ENCODE results near the gene CPXM2.

The CPXM2 gene

DNA sequence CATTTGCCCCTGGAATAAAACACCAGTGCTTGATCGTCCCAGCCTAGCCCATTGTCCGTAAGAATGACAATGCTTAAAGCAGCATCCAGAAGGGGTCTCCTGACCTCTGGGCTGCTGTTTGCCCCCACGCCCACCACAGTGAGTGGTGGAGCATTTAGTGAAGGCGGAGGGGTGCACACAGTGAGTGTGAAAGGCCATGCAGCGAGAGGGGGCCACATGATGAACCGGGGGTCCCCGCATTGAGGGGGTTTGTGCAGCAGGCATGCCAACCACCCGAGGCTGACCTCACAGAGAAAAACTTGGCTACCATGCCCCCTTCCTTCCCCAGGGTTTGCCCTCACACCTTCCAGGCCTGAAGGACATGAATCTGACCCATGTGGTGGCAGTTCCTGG is 28.4 kb downstream of the CPXM2 start:
- DNase-seq (ENCODE audit: low read depth in 1 of 2, low spot score in 1 of 2) = no peak
- no peak for TF ChIP-seq JUND (IDR thresholded peaks at IDR 0.05; ENCODE audit: low read depth)
- in situ Hi-C loops (cut with HindIII; ENCODE audit: low pct_unique_long_range_greater_than_20kb, low sequenced_read_pairs) = no loop called here

DNA sequence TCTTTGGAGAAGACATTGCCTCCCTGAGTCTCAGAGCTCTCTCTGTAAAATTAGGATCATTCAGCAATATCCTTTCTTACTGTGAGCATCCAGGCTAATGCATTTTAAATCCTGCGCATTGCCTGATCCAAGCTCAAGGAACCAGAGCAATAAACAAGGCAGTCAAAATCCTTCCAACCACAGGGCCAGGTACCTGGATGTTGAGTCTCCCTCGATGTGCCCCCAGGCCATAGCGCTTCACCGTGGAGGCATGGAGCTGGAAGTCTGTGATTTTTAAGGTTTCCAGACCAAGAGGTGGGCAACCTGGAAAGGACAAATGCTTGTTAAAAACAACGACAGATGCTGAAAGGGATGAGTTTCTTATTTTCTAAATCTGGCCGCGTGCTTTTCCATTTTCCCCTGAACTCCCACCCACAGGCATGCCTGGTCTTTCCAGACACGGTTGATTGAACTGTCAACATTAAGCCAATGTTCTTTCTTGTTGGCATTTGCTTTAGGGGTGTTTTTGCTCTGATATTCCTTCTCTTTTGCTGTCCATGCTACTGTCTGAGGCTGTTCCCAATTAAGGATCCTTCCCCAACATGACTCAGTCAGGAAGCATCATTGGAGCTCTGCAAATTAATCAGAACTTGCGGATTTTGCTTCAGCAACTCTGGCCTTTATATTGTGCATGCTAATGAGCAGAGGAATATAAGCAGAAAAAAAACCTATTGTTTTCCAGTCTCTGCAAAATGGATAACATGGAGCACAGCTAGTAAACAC is 29.0 kb downstream of the CPXM2 start:
- in situ Hi-C loops (cut with HindIII; ENCODE audit: low pct_unique_long_range_greater_than_20kb, low sequenced_read_pairs) = no loop called here
- no peak for DNase-seq (ENCODE audit: low read depth in 1 of 2, low spot score in 1 of 2)
- no peak for TF ChIP-seq JUND (IDR thresholded peaks at IDR 0.05; ENCODE audit: low read depth)

DNA sequence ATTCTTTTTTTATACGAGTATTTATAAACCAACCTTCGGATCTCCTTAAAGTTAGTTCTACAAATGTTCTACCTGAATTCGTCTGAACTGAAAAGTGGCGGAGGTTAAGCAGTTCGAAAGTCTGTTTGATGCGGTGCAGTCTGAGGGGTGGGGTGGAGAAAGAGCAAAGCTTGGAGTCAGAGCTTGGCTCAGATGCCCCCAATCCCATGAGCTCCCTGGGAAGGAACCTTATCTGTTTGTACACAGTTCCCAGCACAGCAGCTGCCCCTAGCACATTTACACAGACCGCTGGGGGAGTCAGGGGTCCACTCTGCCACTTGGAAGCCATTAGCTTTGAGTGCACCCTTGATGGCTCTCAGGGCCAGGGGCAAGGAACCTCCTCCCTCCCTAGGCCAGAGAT is 30.8 kb downstream of the CPXM2 start:
- no peak for DNase-seq (ENCODE audit: low read depth in 1 of 2, low spot score in 1 of 2)
- no peak for TF ChIP-seq JUND (IDR thresholded peaks at IDR 0.05; ENCODE audit: low read depth)
- in situ Hi-C loops (cut with HindIII; ENCODE audit: low pct_unique_long_range_greater_than_20kb, low sequenced_read_pairs) = no loop called here

DNA sequence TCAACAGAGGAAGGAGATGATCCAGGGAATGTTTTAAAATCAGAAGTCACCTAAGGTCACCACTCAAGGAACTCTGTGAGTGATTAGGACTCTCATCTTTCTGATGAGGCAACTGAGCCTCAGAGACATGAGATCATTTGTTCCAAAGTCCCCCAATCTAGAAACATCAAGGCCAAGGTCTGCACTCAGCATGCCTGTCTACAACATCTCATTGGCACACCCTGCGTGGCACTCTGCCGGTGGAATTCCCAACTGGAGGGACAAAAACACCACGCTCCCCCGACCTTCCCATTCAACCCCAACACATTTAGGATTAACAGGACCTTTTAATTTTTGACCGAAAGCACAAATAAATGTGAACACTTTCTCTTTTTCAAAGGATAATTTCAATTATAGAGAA is 31.4 kb downstream of the CPXM2 start:
- in situ Hi-C loops (cut with HindIII; ENCODE audit: low pct_unique_long_range_greater_than_20kb, low sequenced_read_pairs) = no loop called here
- DNase-seq (ENCODE audit: low read depth in 1 of 2, low spot score in 1 of 2) = no peak
- no peak for TF ChIP-seq JUND (IDR thresholded peaks at IDR 0.05; ENCODE audit: low read depth)

DNA sequence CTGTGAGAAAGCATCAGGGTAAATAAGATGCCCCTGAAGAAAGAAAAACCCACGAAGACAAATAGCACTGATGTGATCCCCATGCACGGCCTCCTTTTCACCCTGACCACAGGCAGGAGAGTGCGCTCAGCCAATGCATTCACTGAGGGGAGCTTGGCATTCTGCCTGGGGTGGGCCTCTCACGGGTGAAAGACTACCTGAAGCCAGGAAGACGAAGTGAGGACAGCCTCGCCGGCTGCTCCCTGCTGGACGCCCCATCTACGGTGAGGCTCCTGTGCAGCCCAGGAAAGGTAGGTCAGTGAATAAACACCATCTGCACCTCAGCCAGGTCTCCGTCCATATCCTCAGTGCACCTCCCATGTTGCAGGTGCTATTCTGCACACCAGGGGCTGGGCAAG is 32.0 kb downstream of the CPXM2 start:
- TF ChIP-seq JUND (IDR thresholded peaks at IDR 0.05; ENCODE audit: low read depth) = no peak
- DNase-seq (ENCODE audit: low read depth in 1 of 2, low spot score in 1 of 2) = no peak
- in situ Hi-C loops (cut with HindIII; ENCODE audit: low pct_unique_long_range_greater_than_20kb, low sequenced_read_pairs) = no loop called here

DNA sequence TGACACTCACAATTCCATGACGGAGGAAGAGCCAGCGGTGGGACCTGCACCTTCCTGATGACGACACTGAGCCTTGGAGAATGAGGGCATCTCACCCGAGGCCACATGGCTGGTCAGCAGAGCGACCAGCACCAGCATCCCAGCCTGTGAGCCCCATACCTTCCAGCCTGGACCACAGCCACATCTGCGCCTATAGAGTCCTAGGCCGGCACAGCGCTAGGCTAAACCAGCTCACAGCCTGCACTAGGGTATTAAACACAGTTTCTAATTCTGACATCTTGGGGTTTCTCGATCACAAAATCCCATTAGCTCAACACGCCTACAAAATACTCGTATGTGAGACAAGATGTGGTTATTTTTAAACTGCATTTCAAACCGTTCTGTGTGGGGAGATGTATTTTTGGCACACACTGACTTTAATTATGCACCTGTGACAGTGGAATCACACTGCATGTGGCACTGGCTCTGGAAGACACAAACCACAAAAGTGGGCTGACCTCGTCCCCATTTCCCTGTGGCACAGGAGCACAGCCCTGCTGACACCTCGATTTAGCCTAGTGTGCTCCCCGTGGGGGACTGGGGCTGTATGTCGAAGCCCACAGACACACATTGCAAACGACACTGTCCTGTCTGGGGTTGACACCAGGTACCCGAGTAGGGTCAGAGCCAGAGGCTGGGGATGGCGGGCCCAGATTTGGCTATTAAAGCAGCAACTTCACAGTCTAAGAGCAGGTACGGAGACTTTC is 32.5 kb downstream of the CPXM2 start:
- TF ChIP-seq JUND (IDR thresholded peaks at IDR 0.05; ENCODE audit: low read depth) = no peak
- in situ Hi-C loops (cut with HindIII; ENCODE audit: low pct_unique_long_range_greater_than_20kb, low sequenced_read_pairs) = no loop called here
- DNase-seq (ENCODE audit: low read depth in 1 of 2, low spot score in 1 of 2) = no peak

DNA sequence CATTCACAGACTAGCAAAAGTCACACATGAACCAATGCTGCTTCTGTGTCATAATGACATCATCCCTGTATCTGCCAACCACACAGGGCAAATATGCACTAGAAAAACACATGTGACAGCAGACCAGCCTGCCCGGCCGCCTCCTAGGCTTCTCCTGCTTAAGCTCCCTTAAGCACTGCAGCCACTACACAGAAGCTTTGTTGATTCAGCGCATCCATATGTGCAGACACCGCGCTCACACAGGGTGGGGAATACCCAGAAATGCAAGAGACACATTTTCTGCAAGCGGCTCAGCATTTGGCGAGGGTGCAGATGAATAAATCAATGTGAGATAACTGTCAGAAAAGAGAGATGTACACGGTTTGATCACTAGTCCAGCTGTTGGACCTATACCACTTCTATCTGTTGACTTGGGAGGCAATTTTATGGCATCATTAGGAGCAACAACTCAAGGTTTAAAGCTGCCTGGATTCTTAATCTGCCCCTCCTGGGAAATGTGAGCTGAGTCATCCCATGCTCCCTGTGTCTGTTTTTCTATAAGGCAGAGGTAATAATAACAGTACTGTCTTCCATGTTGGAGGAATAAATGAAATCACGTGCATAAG is 33.4 kb downstream of the CPXM2 start:
- no peak for TF ChIP-seq JUND (IDR thresholded peaks at IDR 0.05; ENCODE audit: low read depth)
- peak in 1 of 2 experiments; percentile 19 for DNase-seq (ENCODE audit: low read depth in 1 of 2, low spot score in 1 of 2)
- in situ Hi-C loops (cut with HindIII; ENCODE audit: low pct_unique_long_range_greater_than_20kb, low sequenced_read_pairs) = no loop called here

DNA sequence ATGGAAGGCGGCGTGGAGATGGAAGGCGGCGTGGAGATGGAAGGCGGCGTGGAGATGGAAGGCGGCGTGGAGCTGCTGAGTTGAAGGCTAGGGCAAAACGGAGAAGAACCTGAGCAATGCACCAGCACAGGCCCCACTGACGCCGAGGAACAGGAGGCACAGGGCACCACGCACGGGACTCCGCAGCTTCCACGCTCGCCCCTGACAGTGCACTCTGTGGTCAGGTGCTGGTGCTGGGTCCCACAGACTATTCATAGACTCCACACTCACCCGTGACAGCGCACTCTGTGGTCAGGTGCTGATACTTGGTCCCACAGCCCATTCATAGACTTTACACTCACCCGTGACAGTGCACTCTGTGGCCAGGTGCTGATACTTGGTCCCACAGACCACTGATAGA is 34.0 kb downstream of the CPXM2 start:
- in situ Hi-C loops (cut with HindIII; ENCODE audit: low pct_unique_long_range_greater_than_20kb, low sequenced_read_pairs) = no loop called here
- TF ChIP-seq JUND (IDR thresholded peaks at IDR 0.05; ENCODE audit: low read depth) = no peak
- DNase-seq (ENCODE audit: low read depth in 1 of 2, low spot score in 1 of 2) = no peak

DNA sequence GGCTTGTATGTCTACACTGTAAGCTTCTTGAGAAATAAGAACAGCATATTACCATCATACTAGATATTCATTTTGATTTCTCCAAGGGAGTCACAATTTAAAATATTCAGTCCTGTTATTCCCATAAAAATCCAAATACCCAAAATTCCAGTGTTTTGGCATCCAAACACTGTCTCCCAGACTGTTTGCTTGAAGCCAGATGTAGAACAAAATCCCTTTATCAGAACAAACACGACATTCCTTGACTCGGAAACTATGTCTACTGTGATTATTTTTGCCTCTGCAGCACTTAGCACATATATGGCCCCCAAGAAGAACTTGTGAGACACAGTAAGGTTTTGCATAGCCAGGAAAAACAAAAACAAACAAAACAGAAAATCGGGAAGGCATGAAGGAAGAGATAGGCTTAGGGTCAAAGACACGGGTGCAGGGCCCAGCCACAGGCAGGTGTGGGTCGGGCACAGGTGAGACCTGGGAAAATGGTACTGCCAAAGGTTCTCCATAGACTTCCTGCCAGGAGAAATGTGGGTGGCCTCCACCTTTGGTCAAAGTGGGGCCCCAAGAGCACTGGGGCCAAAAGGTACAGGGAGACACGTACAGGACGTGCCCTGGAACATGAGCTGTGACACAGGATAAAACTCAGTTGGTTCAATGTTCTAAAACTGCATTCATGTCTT is 36.5 kb downstream of the CPXM2 start:
- in situ Hi-C loops (cut with HindIII; ENCODE audit: low pct_unique_long_range_greater_than_20kb, low sequenced_read_pairs) = no loop called here
- TF ChIP-seq JUND (IDR thresholded peaks at IDR 0.05; ENCODE audit: low read depth) = no peak

DNA sequence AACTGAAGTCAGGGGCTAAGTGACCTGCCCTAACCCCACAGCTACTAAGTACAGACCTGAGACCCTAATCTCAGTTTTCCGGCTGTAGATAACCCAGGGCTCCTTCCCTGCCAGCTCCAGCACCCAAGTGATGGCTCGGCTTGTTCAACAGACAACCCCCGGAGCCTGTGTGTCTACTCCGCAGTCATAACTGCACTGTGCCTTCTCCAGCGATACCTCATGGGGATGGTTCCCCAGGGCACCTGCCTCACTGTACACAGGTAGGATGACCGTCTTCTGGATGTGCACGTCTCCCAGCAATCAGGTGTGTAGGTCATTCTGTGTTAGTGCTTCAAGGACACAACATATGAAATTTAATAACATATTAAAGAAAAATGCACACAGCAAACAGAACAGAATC is 37.1 kb downstream of the CPXM2 start:
- no peak for DNase-seq (ENCODE audit: low read depth in 1 of 2, low spot score in 1 of 2)
- in situ Hi-C loops (cut with HindIII; ENCODE audit: low pct_unique_long_range_greater_than_20kb, low sequenced_read_pairs) = no loop called here
- TF ChIP-seq JUND (IDR thresholded peaks at IDR 0.05; ENCODE audit: low read depth) = no peak

More for the DNA sequence above, 36.5 kb downstream of the CPXM2 start:
- no peak for DNase-seq (ENCODE audit: low read depth in 1 of 2, low spot score in 1 of 2)

DNA sequence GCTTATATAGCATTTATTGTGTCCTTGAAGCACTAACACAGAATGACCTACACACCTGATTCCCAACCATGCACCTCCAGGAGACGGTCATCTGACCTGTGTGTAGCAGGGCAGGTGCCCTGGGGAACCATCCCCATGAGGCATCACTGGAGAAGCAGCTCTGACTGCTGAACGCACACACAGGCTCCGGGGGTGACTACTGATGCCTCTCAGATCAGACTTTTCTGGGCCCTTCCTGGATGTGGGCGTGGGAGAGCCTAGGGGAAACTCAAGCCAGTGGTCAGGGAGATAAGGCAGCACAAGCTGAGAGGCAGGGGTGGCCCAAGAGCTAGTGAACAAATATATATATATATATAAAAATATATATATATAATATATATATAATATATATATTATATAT is 37.6 kb downstream of the CPXM2 start:
- DNase-seq (ENCODE audit: low read depth in 1 of 2, low spot score in 1 of 2) = no peak
- in situ Hi-C loops (cut with HindIII; ENCODE audit: low pct_unique_long_range_greater_than_20kb, low sequenced_read_pairs) = no loop called here
- no peak for TF ChIP-seq JUND (IDR thresholded peaks at IDR 0.05; ENCODE audit: low read depth)

DNA sequence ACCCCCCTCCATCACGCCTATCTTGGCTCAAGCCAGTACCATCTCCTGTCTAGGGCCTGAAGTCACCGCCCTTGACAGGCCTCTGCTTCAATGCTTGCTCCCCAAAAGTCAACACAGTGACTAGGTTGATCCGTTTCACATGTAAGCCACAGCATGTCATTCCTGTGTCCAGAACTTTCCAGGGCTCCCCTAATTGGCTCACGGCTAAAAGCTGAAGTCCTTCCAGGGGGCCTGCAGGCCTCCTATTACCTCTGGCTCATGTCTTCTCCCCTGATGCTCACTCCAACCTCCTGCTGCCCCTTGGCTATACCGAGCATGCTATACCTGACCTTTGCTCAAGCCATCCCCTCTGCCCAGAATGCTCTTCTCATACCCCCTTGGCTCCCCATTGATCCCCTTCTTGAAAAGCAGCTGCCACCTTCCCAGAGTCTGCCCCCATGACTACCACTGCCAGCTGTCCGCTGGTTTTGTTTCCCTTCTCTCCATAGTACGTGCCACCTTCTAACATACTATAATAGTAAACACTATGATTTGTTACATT is 39.1 kb downstream of the CPXM2 start:
- in situ Hi-C loops (cut with HindIII; ENCODE audit: low pct_unique_long_range_greater_than_20kb, low sequenced_read_pairs) = no loop called here
- no peak for TF ChIP-seq JUND (IDR thresholded peaks at IDR 0.05; ENCODE audit: low read depth)
- DNase-seq (ENCODE audit: low read depth in 1 of 2, low spot score in 1 of 2) = no peak

All from T47D (cell line).